Peyer's patch (tissue), 4 donors: Measurements from ENCODE around the gene FAM184B. TPM values are rescaled to one million over a fixed set of nuclear protein-coding genes. Genes with fewer than 3 reads are reported as not detected.

ENCODE experiments used
- DNase-seq, 3 donors: peaks; one replicate each; pipeline ENCODE4 v3.0.0-alpha.2; 2017 to 2019
- H3K27ac ChIP-seq, 4 donors: fragments of 200-600 bp; sonication (generic); one replicate each; pipeline ENCODE4 v1.5.1; 2016 to 2019
- H3K27me3 ChIP-seq, 2 donors: fragments of 200-600 bp; sonication (generic); one replicate each; pipeline ENCODE4 v1.5.1; 2019
- H3K36me3 ChIP-seq, 3 donors: fragments of 200-600 bp; sonication (generic); one replicate each; pipeline ENCODE4 v1.5.1; 2016 to 2019
- H3K4me1 ChIP-seq, 4 donors: fragments of 200-600 bp; sonication (generic); one replicate each; pipeline ENCODE4 v1.5.1; 2016 to 2019
- H3K4me3 ChIP-seq, 4 donors: fragments of 200-600 bp; sonication (generic); 1 replicate in 3 of 4; 2 replicates in 1 of 4; pipeline ENCODE4 v1.5.1; 2016 to 2019; ENCODE audit warnings: mild to moderate bottlenecking in 1 of 4
- H3K9me3 ChIP-seq, 4 donors: fragments of 200-600 bp; sonication (generic); one replicate each; pipeline ENCODE4 v1.5.1; 2016 to 2019; ENCODE audit warnings: mild to moderate bottlenecking in 1 of 4
- CTCF ChIP-seq, 6 experiments: fragments of 450-650 bp in 4 of 6; fragments of 200-600 bp in 2 of 6; sonication (generic) in 1 of 6; IDR thresholded peaks; one replicate each; pipeline ENCODE4 v1.5.1; 2017 to 2019; ENCODE audit warnings: antibody characterized with exemption in 6 of 6, mild to moderate bottlenecking in 3 of 6, moderate library complexity in 1 of 6
- POLR2A ChIP-seq, 2 donors: fragments of 450-650 bp; IDR thresholded peaks; one replicate each; pipeline ENCODE4 v1.5.1; 2017; ENCODE audit warnings: antibody characterized with exemption in 2 of 2, mild to moderate bottlenecking in 2 of 2, moderate library complexity in 2 of 2
- total RNA-seq, 4 donors: library from RNA; depleted of rRNA; stranded (reverse); fragments of >200 nt; gene quantifications; one replicate each; pipeline ENCODE4 v1.1.0, GENCODE V29; 2016

The FAM184B gene
- total RNA-seq, 4 donors from 2014 or later = not detected

- H3K4me1 ChIP-seq = no peaks in the 10 kb centered on the region
- H3K4me3 ChIP-seq = no peak overlapping the region
- TF ChIP-seq CTCF (IDR thresholded peaks at IDR 0.05) (no peak), POLR2A (IDR thresholded peaks at IDR 0.05) (no peak)
- H3K9me3 ChIP-seq = no peaks in the 10 kb centered on the region
- DNase-seq = no peak
- H3K27me3 ChIP-seq = no peaks in the 10 kb centered on the region
- no peak overlapping the region for H3K27ac ChIP-seq
- no peaks in the 10 kb centered on the region for H3K36me3 ChIP-seq
These were observed 54.5 kb downstream of the FAM184B start for GRCh38 chr4:17726911-17727310.

- H3K36me3 ChIP-seq = no peaks in the 10 kb centered on the region
- DNase-seq = no peak
- H3K9me3 ChIP-seq = no peaks in the 10 kb centered on the region
- H3K4me1 ChIP-seq = no peaks in the 10 kb centered on the region
- TF ChIP-seq CTCF (IDR thresholded peaks at IDR 0.05) (no peak), POLR2A (IDR thresholded peaks at IDR 0.05) (no peak)
- H3K27me3 ChIP-seq = no peaks in the 10 kb centered on the region
- H3K4me3 ChIP-seq = no peak overlapping the region
- H3K27ac ChIP-seq = no peak overlapping the region
These were observed 57.8 kb downstream of the FAM184B start for GRCh38 chr4:17723648-17724047.

- TF ChIP-seq POLR2A (IDR thresholded peaks at IDR 0.05) (no peak), CTCF (IDR thresholded peaks at IDR 0.05) (no peak)
- Histone ChIP-seq H3K4me1 (no peaks in the 10 kb centered on the region), H3K4me3 (no peak overlapping the region), H3K27ac (no peak overlapping the region), H3K27me3 (no peaks in the 10 kb centered on the region), H3K9me3 (no peaks in the 10 kb centered on the region), H3K36me3 (no peaks in the 10 kb centered on the region)
- DNase-seq = no peak
These were observed 59.1 kb downstream of the FAM184B start for GRCh38 chr4:17722356-17722700.

- Histone ChIP-seq H3K4me1 (no peaks in the 10 kb centered on the region), H3K27me3 (no peaks in the 10 kb centered on the region), H3K4me3 (no peak overlapping the region), H3K9me3 (no peaks in the 10 kb centered on the region), H3K36me3 (no peaks in the 10 kb centered on the region), H3K27ac (no peak overlapping the region)
- TF ChIP-seq POLR2A (IDR thresholded peaks at IDR 0.05) = no peak
- TF ChIP-seq CTCF (IDR thresholded peaks at IDR 0.05) = no peak
- no peak for DNase-seq
These were observed 59.7 kb downstream of the FAM184B start for GRCh38 chr4:17721496-17722355.

- no peaks in the 10 kb centered on the region for H3K9me3 ChIP-seq
- H3K4me1 ChIP-seq = no peaks in the 10 kb centered on the region
- H3K27ac ChIP-seq = no peak overlapping the region
- no peak for TF ChIP-seq CTCF (IDR thresholded peaks at IDR 0.05)
- no peak for TF ChIP-seq POLR2A (IDR thresholded peaks at IDR 0.05)
- H3K27me3 ChIP-seq = no peaks in the 10 kb centered on the region
- H3K4me3 ChIP-seq = no peak overlapping the region
- no peaks in the 10 kb centered on the region for H3K36me3 ChIP-seq
- no peak for DNase-seq
These were observed 62.3 kb downstream of the FAM184B start for GRCh38 chr4:17719106-17719505.
